Peyer's patch (tissue), 4 donors: Measurements from ENCODE around the gene RELN. TPM values are rescaled to one million over a fixed set of nuclear protein-coding genes. Genes with fewer than 3 reads are reported as not detected.
"Not testable (repeated sequence)": the region's sequence is repeated elsewhere in the genome, so short reads cannot be mapped to it uniquely, and the experiment has no call there.

Experiments used
- DNase-seq, 3 donors: peaks; one replicate each; pipeline ENCODE4 v3.0.0-alpha.2; 2017 to 2019
- H3K27ac ChIP-seq, 4 donors: fragments of 200-600 bp; sonication (generic); one replicate each; pipeline ENCODE4 v1.5.1; 2016 to 2019
- H3K27me3 ChIP-seq, 2 donors: fragments of 200-600 bp; sonication (generic); one replicate each; pipeline ENCODE4 v1.5.1; 2019
- H3K36me3 ChIP-seq, 3 donors: fragments of 200-600 bp; sonication (generic); one replicate each; pipeline ENCODE4 v1.5.1; 2016 to 2019
- H3K4me1 ChIP-seq, 4 donors: fragments of 200-600 bp; sonication (generic); one replicate each; pipeline ENCODE4 v1.5.1; 2016 to 2019
- H3K4me3 ChIP-seq, 4 donors: fragments of 200-600 bp; sonication (generic); 1 replicate in 3 of 4; 2 replicates in 1 of 4; pipeline ENCODE4 v1.5.1; 2016 to 2019; ENCODE audit warnings: mild to moderate bottlenecking in 1 of 4
- H3K9me3 ChIP-seq, 4 donors: fragments of 200-600 bp; sonication (generic); one replicate each; pipeline ENCODE4 v1.5.1; 2016 to 2019; ENCODE audit warnings: mild to moderate bottlenecking in 1 of 4
- POLR2A ChIP-seq, 2 donors: fragments of 450-650 bp; IDR thresholded peaks; one replicate each; pipeline ENCODE4 v1.5.1; 2017; ENCODE audit warnings: antibody characterized with exemption in 2 of 2, mild to moderate bottlenecking in 2 of 2, moderate library complexity in 2 of 2
- total RNA-seq, 4 donors: library from RNA; depleted of rRNA; stranded (reverse); fragments of >200 nt; gene quantifications; one replicate each; pipeline ENCODE4 v1.1.0, GENCODE V29; 2016
- TF ChIP-seq, protein P1 (sequence below), 6 experiments: fragments of 450-650 bp in 4 of 6; fragments of 200-600 bp in 2 of 6; sonication (generic) in 1 of 6; IDR thresholded peaks; one replicate each; pipeline ENCODE4 v1.5.1; 2017 to 2019; ENCODE audit warnings: antibody characterized with exemption in 6 of 6, mild to moderate bottlenecking in 3 of 6, moderate library complexity in 1 of 6

RELN gene
- total RNA-seq, 4 donors from 2014 or later: 1.7 to 3.9 (median 3.2) TPM

DNA sequence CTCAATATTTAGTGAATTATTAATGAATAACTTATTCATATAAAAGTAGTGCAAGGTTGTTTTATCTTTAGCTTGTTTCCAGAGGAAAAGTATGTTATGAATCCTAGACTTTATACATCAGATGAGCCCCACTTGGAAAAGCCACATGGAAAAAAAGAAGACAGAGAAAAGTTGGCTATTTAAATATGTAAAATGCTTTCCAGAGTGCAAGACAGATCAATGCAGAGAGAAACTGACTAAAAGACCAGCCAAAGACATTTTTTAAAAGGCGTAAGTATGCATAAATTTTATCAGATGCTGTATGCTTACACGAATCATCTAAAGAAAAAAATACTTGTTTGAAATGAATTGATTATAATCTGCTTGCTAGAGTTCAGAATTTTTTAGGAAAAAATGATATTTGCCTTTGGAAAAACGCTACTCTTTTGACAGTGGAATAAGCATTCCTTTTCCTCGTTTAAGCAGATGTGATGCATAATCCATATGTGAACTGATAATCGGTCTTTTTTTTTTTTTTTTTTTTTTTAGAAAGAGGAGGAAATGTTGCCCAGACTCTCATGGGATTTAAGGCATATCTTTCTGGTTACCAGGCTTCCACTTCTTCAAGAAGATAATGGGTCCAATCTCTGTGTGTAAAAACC lies 70.7 kb downstream of the RELN start:
- Histone ChIP-seq H3K36me3 (no peaks in the 10 kb centered on the region), H3K27me3 (no peaks in the 10 kb centered on the region), H3K9me3 (no peaks in the 10 kb centered on the region), H3K27ac (no peak overlapping the region), H3K4me3 (no peak overlapping the region), H3K4me1 (no peaks in the 10 kb centered on the region)
- no peak for TF ChIP-seq POLR2A (IDR thresholded peaks at IDR 0.05)
- TF ChIP-seq, protein P1, sequence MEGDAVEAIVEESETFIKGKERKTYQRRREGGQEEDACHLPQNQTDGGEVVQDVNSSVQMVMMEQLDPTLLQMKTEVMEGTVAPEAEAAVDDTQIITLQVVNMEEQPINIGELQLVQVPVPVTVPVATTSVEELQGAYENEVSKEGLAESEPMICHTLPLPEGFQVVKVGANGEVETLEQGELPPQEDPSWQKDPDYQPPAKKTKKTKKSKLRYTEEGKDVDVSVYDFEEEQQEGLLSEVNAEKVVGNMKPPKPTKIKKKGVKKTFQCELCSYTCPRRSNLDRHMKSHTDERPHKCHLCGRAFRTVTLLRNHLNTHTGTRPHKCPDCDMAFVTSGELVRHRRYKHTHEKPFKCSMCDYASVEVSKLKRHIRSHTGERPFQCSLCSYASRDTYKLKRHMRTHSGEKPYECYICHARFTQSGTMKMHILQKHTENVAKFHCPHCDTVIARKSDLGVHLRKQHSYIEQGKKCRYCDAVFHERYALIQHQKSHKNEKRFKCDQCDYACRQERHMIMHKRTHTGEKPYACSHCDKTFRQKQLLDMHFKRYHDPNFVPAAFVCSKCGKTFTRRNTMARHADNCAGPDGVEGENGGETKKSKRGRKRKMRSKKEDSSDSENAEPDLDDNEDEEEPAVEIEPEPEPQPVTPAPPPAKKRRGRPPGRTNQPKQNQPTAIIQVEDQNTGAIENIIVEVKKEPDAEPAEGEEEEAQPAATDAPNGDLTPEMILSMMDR (IDR thresholded peaks at IDR 0.05): no peak
- DNase-seq: no peak

DNA sequence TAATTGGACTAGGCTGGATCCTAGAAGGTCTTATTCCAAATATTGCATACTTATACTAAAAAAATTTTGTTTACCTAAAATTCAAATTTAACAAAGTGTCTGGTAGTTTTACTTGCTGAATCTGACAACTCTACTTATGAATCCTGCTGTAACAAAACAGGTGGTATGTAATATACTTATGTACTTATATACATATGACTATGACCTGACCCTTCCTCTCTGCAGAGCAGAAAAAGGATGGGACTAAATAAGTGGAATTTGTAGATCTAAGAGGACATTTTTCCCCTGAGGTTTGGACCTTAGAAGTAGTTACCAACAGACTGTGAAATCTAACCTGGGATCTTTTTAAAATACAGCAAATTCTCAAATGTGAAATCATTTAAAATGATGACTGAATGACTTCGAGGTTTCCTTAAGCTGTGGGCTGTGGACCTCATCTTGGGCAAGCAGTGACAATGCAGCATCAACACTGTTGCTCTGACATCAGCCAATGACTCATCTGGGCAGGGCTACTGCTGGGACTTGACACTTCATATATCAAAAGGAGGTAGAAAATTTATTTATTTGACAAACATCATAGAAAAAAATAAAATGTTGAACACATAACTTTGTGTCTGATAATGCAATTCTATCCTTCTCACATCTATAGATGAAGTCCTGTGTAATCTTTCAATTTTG lies 73.6 kb downstream of the RELN start:
- no peaks in the 10 kb centered on the region for H3K4me1 ChIP-seq
- no peak overlapping the region for H3K27ac ChIP-seq
- H3K4me3 ChIP-seq: no peak overlapping the region
- DNase-seq: no peak
- H3K36me3 ChIP-seq: no peaks in the 10 kb centered on the region
- H3K9me3 ChIP-seq: no peaks in the 10 kb centered on the region
- no peaks in the 10 kb centered on the region for H3K27me3 ChIP-seq
- no peak for TF ChIP-seq POLR2A (IDR thresholded peaks at IDR 0.05)
- TF ChIP-seq, protein P1 (IDR thresholded peaks at IDR 0.05): no peak

DNA sequence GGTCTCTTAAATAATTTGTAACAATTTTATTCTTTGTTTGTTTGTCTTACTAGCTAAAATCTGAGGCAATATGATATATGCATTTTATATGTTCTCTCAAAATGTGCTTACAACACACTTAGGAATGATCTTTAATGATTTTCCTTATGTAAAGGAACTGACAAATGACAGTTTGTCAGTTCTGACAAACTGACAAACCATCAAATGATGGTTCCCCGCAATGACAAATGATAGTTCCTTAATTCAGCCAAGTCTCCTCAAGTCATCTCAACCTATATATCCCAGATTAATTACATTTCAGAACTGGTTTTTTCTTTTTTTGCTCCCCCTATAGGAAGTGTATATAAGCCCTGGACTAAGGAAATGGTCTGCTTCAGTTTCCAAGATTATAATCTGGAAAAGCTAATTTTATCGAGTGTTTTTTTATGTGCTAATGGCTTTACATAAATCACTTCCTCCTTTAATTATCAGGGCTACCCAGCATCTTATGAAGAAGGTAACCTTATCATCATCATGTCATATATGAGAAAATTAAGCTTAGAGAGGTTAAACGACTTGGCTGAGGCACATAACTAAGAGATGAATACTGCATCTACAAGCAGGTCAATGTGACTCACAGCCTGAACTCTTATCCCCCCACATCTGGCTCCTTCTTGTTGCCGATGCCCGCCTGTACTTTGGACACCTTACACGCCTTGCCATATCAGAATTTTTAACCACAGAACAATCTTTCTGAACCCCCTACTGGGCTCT lies 75.1 kb downstream of the RELN start:
- TF ChIP-seq POLR2A (IDR thresholded peaks at IDR 0.05): no peak
- TF ChIP-seq, protein P1 (IDR thresholded peaks at IDR 0.05): no peak
- no peak for DNase-seq

DNA sequence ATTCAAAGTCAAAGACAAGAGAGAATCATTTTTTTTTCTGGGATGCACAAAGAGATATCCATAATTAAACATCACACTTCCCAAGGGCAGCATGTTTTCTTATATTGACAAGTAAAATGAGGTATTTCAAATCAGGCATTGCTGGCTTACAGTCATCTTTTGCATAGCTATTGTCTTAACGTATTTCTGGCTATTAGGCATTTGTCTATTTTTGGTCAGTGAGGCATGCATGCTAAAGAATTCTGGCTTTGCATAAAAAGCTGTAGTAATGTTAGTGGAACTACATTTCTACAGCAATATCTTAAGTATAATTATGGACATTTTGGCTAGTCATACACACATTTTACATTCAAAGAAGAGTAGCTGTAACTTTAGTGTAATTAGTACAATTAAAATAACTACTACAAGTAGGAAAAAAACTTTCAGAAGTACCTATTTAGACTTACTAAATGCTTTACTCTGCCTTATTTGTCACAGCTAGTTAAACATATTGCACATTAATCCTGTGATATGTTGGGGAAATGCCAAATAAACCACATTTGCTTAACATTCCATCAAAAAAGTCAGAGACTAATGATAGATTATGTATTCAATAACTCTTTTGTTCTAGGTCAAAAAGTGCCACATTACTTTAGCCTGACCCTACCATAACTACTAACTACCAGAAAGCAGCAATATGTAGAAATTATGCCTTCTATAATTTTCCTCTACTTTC lies 76.4 kb downstream of the RELN start:
- Histone ChIP-seq H3K9me3 (no peaks in the 10 kb centered on the region), H3K27me3 (no peaks in the 10 kb centered on the region), H3K4me1 (no peaks in the 10 kb centered on the region), H3K4me3 (no peak overlapping the region), H3K36me3 (no peaks in the 10 kb centered on the region), H3K27ac (no peak overlapping the region)
- TF ChIP-seq POLR2A (IDR thresholded peaks at IDR 0.05): no peak
- TF ChIP-seq, protein P1 (IDR thresholded peaks at IDR 0.05): no peak
- DNase-seq: no peak

More for the DNA sequence above, 75.1 kb downstream of the RELN start:
- H3K4me1 ChIP-seq: no peaks in the 10 kb centered on the region
- H3K36me3 ChIP-seq: no peaks in the 10 kb centered on the region
- no peak overlapping the region for H3K27ac ChIP-seq
- H3K27me3 ChIP-seq: no peaks in the 10 kb centered on the region
- no peaks in the 10 kb centered on the region for H3K9me3 ChIP-seq
- H3K4me3 ChIP-seq: no peak overlapping the region

DNA sequence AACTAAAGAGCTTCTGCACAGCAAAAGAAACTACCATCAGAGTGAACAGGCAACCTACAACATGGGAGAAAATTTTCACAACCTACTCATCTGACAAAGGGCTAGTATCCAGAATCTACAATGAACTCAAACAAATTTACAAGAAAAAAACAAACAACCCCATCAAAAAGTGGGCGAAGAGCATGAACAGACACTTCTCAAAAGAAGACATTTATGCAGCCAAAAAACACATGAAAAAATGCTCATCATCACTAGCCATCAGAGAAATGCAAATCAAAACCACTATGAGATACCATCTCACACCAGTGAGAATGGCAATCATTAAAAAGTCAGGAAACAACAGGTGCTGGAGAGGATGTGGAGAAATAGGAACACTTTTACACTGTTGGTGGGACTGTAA lies 78.4 kb downstream of the RELN start:
- not testable (repeated sequence) for DNase-seq, H3K27ac ChIP-seq, H3K36me3 ChIP-seq, H3K9me3 ChIP-seq, H3K4me1 ChIP-seq, H3K4me3 ChIP-seq, H3K27me3 ChIP-seq
